SK-N-SH (cell line): ENCODE results near the gene NUP160. TPM values are rescaled to one million over a fixed set of nuclear protein-coding genes. Genes with fewer than 3 reads are reported as not detected.

Experiments used
- CTCF ChIA-PET: fragments of 300-600, 350-600 bp; formaldehyde crosslinking; extraction: SDS; loops from one replicate; lab custom pipeline; 2021; lab: Yijun Ruan, JAX
- POLR2A ChIA-PET: fragments of 350-600 bp; sonication (Branson Sonifier 250); formaldehyde crosslinking; extraction: SDS; loops from one replicate; lab custom pipeline; 2020; ENCODE audit warnings: antibody characterized with exemption, inconsistent platforms; lab: Yijun Ruan, JAX
- DNase-seq: peaks from one replicate; pipeline ENCODE4 v3.0.0; 2012
- H2AFZ ChIP-seq: fragments of 200-600 bp; sonication (generic); 2 replicates; pipeline ENCODE4 v1.8.1; 2016; ENCODE audit warnings: antibody characterized with exemption, mild to moderate bottlenecking, low read depth
- H3F3A ChIP-seq: fragments of 200-600 bp; sonication (generic); replicated peaks from 2 replicates; pipeline ENCODE3; 2016; ENCODE audit warnings: antibody characterized with exemption, mild to moderate bottlenecking; ENCODE audit not compliant: insufficient read depth
- H3K27ac ChIP-seq, 2 experiments: fragments of 200-500 bp in 1 of 2; fragments of 200-600 bp in 1 of 2; sonication (Bioruptor generic) in 1 of 2; sonication (generic), shearing (Covaris generic) in 1 of 2; 2 replicates each; pipeline versions ENCODE4 v1.5.1 to v1.6.1; 2014 to 2016; ENCODE audit warnings: low read depth in 2 of 2, inconsistent platforms in 1 of 2, low read length in 1 of 2, mild to moderate bottlenecking in 1 of 2, mixed read lengths in 1 of 2
- H3K27me3 ChIP-seq: fragments of 200-600 bp; sonication (generic), shearing (Covaris generic); 2 replicates; pipeline ENCODE4 v1.6.1; 2016; ENCODE audit warnings: mixed run types; ENCODE audit not compliant: insufficient read depth
- H3K36me3 ChIP-seq, 2 experiments: fragments of 200-500 bp in 1 of 2; fragments of 200-600 bp in 1 of 2; sonication (Bioruptor generic) in 1 of 2; sonication (generic) in 1 of 2; replicated peaks in 1 of 2; 2 replicates each; pipeline versions ENCODE3 to v1.5.1; 2014 to 2016; ENCODE audit warnings: low read length in 1 of 2, mild to moderate bottlenecking in 1 of 2; ENCODE audit not compliant: insufficient read depth in 2 of 2, control insufficient read depth in 1 of 2
- H3K4me1 ChIP-seq, 2 experiments: fragments of 200-500 bp in 1 of 2; fragments of 200-600 bp in 1 of 2; sonication (Bioruptor generic) in 1 of 2; sonication (generic), shearing (Covaris generic) in 1 of 2; 2 replicates each; pipeline versions ENCODE4 v1.5.1 to v1.6.1; 2014 to 2016; ENCODE audit warnings: low read depth in 1 of 2, low read length in 1 of 2, mixed run types in 1 of 2; ENCODE audit not compliant: insufficient read depth in 2 of 2, control insufficient read depth in 1 of 2
- H3K4me2 ChIP-seq: fragments of 200-600 bp; sonication (generic), shearing (Covaris generic); 2 replicates; pipeline ENCODE4 v1.6.1; 2017; ENCODE audit warnings: mixed run types
- H3K4me3 ChIP-seq, 2 experiments: fragments of 200-500 bp in 1 of 2; fragments of 200-600 bp in 1 of 2; sonication (Bioruptor generic) in 1 of 2; sonication (generic), shearing (Covaris generic) in 1 of 2; 2 replicates each; pipeline versions ENCODE4 v1.5.1 to v1.8.1; 2014 to 2016; ENCODE audit warnings: low read depth in 2 of 2, inconsistent platforms in 1 of 2, low read length in 1 of 2, mild to moderate bottlenecking in 1 of 2, mixed read lengths in 1 of 2, moderate library complexity in 1 of 2
- H3K79me2 ChIP-seq: fragments of 200-600 bp; sonication (generic); 2 replicates; pipeline ENCODE4 v1.8.1; 2017; ENCODE audit warnings: mild to moderate bottlenecking; ENCODE audit not compliant: insufficient read depth
- H3K9ac ChIP-seq: fragments of 200-600 bp; sonication (generic); 2 replicates; pipeline ENCODE4 v1.6.1; 2017; ENCODE audit warnings: mixed run types
- H3K9me2 ChIP-seq: fragments of 200-600 bp; sonication (generic); 2 replicates; pipeline ENCODE4 v1.6.1; 2017; ENCODE audit warnings: mixed run types
- H3K9me3 ChIP-seq: fragments of 200-600 bp; sonication (generic); 2 replicates; pipeline ENCODE4 v1.6.1; 2017; ENCODE audit warnings: mixed run types, mild to moderate bottlenecking, moderate library complexity
- H4K20me1 ChIP-seq: fragments of 200-600 bp; sonication (generic); 2 replicates; pipeline ENCODE4 v1.6.1; 2017; ENCODE audit warnings: mild to moderate bottlenecking, mixed run types; ENCODE audit not compliant: insufficient read depth
- ELF1 ChIP-seq: IDR thresholded peaks from 2 replicates; pipeline ENCODE4 v1.4.0; 2012
- EZH2phosphoT487 ChIP-seq: fragments of 200-600 bp; sonication (generic); IDR thresholded peaks from 2 replicates; pipeline ENCODE4 v1.6.1; 2017; ENCODE audit warnings: low read depth, mixed run types, mild to moderate bottlenecking, antibody characterized with exemption, moderate library complexity, borderline replicate concordance
- FOSL2 ChIP-seq: IDR thresholded peaks from 2 replicates; pipeline ENCODE4 v1.4.0; 2012; ENCODE audit warnings: low read depth, mild to moderate bottlenecking, moderate library complexity, borderline replicate concordance
- GABPA ChIP-seq: IDR thresholded peaks from 2 replicates; pipeline ENCODE4 v1.4.0; 2012; ENCODE audit warnings: low read depth, mild to moderate bottlenecking
- JUND ChIP-seq: IDR thresholded peaks from 2 replicates; pipeline ENCODE4 v1.4.0; 2012
- MEF2A ChIP-seq: IDR thresholded peaks from 2 replicates; pipeline ENCODE4 v1.4.0; 2012; ENCODE audit warnings: low read depth, borderline replicate concordance
- MXI1 ChIP-seq: IDR thresholded peaks from 2 replicates; pipeline ENCODE4 v1.6.1; 2012; ENCODE audit warnings: mild to moderate bottlenecking, low read depth, low read length, improper control_type of control experiment
- NFIC ChIP-seq: IDR thresholded peaks from 2 replicates; pipeline ENCODE4 v1.4.0; 2012; ENCODE audit warnings: borderline replicate concordance
- NRF1 ChIP-seq: IDR thresholded peaks from 2 replicates; pipeline ENCODE4 v1.6.1; 2012; ENCODE audit warnings: low read depth, mild to moderate bottlenecking, low read length
- POLR2AphosphoS5 ChIP-seq: IDR thresholded peaks from 2 replicates; pipeline ENCODE4 v1.6.1; 2012; ENCODE audit warnings: low read depth, low read length
- RCOR1 ChIP-seq: fragments of 150-350 bp; IDR thresholded peaks from 2 replicates; pipeline ENCODE4 v1.6.1; 2017; ENCODE audit warnings: antibody characterized with exemption, low read length
- RXRA ChIP-seq: IDR thresholded peaks from 2 replicates; pipeline ENCODE4 v1.4.0; 2012; ENCODE audit warnings: low read depth, mild to moderate bottlenecking, borderline replicate concordance
- SIN3A ChIP-seq: IDR thresholded peaks from 2 replicates; pipeline ENCODE4 v1.6.1; 2012; ENCODE audit warnings: low read depth, mild to moderate bottlenecking, low read length, moderate library complexity, borderline replicate concordance
- TCF12 ChIP-seq: IDR thresholded peaks from 2 replicates; pipeline ENCODE4 v1.4.0; 2012
- WGBS: methylation state at CpG from one replicate; pipeline ENCODE4 v1.1.6; 2017; ENCODE audit warnings: low lambda C conversion rate; 5-methylcytosine and 5-hydroxymethylcytosine counted together
- polyA plus RNA-seq, 3 experiments: library from polyadenylated mRNA; depleted of rRNA; stranded (reverse); fragments of >200 nt; gene quantifications; 2 replicates each; pipeline ENCODE4 v1.2.3, GENCODE V29; 2012

The NUP160 gene
- polyA plus RNA-seq, 1 of the 3 experiments (the other 2 are of a cell fraction) = 19.3 TPM

- ChIA-PET POLR2A (no interaction called here), CTCF (interaction anchor here (0.6 to 3.0 kb wide), 4 partner anchors 9 to 295 kb away, joined by 3 to 9 read pairs (median 3); no protein-coding TSS in a partner anchor)
- Histone ChIP-seq H4K20me1 (no peaks in the 10 kb centered on the region), H3K79me2 (no peaks in the 10 kb centered on the region), H3F3A (peaks cover 40% of the 10 kb centered on the region), H3K9ac (no peak overlapping the region), H3K27me3 (no peaks in the 10 kb centered on the region), H3K9me3 (no peaks in the 10 kb centered on the region), H2AFZ (no peak overlapping the region), H3K4me1 (peaks cover 3 to 45% of the 10 kb centered on the region in 2 experiments; a peak in 3 of 4 replicates), H3K4me2 (no peak overlapping the region), H3K4me3 (no peak overlapping the region), H3K36me3 (no peaks in the 10 kb centered on the region), H3K27ac (peak overlapping the region in 1 of 2 experiments; percentile 85; a peak in 2 of 4 replicates), H3K9me2 (no peaks in the 10 kb centered on the region)
- TF ChIP-seq RXRA (no peak), RCOR1 (no peak), NRF1 (no peak), EZH2phosphoT487 (no peak), JUND (no peak), GABPA (no peak), SIN3A (no peak), MXI1 (no peak), FOSL2 (no peak)
- WGBS = 64% methylated on average over 4 of the region's 4 CpGs
- no peak for DNase-seq
These were observed 13.6 kb upstream of the NUP160 start for GRCh38 chr11:47861728-47862127.

- 92% methylated on average over 6 of the region's 6 CpGs for WGBS
- Histone ChIP-seq H3K79me2 (no peaks in the 10 kb centered on the region), H3K9me3 (no peaks in the 10 kb centered on the region), H3K4me3 (no peak overlapping the region), H3K36me3 (no peaks in the 10 kb centered on the region), H3K4me1 (peaks cover 3 to 45% of the 10 kb centered on the region in 2 experiments; a peak in 3 of 4 replicates), H3F3A (peaks cover 35% of the 10 kb centered on the region), H3K27ac (no peak overlapping the region), H2AFZ (no peak overlapping the region), H3K9me2 (no peaks in the 10 kb centered on the region), H3K9ac (no peak overlapping the region), H3K27me3 (no peaks in the 10 kb centered on the region), H3K4me2 (no peak overlapping the region), H4K20me1 (no peaks in the 10 kb centered on the region)
- TF ChIP-seq MXI1 (no peak), TCF12 (no peak), ELF1 (no peak), RXRA (no peak), POLR2AphosphoS5 (no peak)
- DNase-seq = no peak
- CTCF ChIA-PET = interaction anchor here (3.0 kb wide), 1 partner anchor 74 kb away, joined by 9 read pairs; no protein-coding TSS in a partner anchor
- POLR2A ChIA-PET = no interaction called here
These were observed 12.4 kb upstream of the NUP160 start for GRCh38 chr11:47860536-47860935.

- Histone ChIP-seq H3F3A (peaks cover 11% of the 10 kb centered on the region), H2AFZ (peak overlapping the region; percentile 6; the same call in 1 of the 2 replicates), H3K4me1 (peaks cover 0 to 30% of the 10 kb centered on the region in 2 experiments; a peak in 2 of 4 replicates), H3K36me3 (no peaks in the 10 kb centered on the region), H3K9me2 (no peaks in the 10 kb centered on the region), H3K9me3 (no peaks in the 10 kb centered on the region), H3K27me3 (no peaks in the 10 kb centered on the region), H3K27ac (0 out of 4 replicates have a peak overlapping the region, but pooled peaks of 1 of the 2 experiments have one; percentile 20), H4K20me1 (no peaks in the 10 kb centered on the region), H3K4me3 (no peak overlapping the region), H3K4me2 (no peak overlapping the region), H3K9ac (no peak overlapping the region), H3K79me2 (no peaks in the 10 kb centered on the region)
- WGBS = 66% methylated on average over 10 of the region's 10 CpGs
- ChIA-PET POLR2A (no interaction called here), CTCF (no interaction called here)
- TF ChIP-seq MEF2A = no peak
- TF ChIP-seq NFIC = peak; percentile 25; the same call in 1 of the 2 replicates
- DNase-seq = no peak
These were observed 9.9 kb upstream of the NUP160 start for GRCh38 chr11:47857892-47858543.
